Measurements from ENCODE around the gene GLYR1. TPM values are rescaled to one million over a fixed set of nuclear protein-coding genes. Genes with fewer than 3 reads are reported as not detected.

The GLYR1 gene
- total and polyA plus RNA-seq, 2 experiments from 2014 or later, result 46.5 to 56.9 TPM

- H4K20me1 ChIP-seq (ENCODE audit: insufficient read depth, poor library complexity, severe bottlenecking), result no peaks in the 10 kb centered on the region
- no peaks in the 10 kb centered on the region for H3K27me3 ChIP-seq
- H3K9me3 ChIP-seq (ENCODE audit: low read depth), result no peaks in the 10 kb centered on the region
- no peak for DNase-seq (ENCODE audit: low spot score)
- TF ChIP-seq CTCF (IDR thresholded peaks at IDR 0.05; ENCODE audit: poor library complexity), result no peak
- no peak for TF ChIP-seq EZH2 (IDR thresholded peaks at IDR 0.05; ENCODE audit: borderline replicate concordance)
- no peak for TF ChIP-seq EZH2phosphoT487 (IDR thresholded peaks at IDR 0.05; ENCODE audit: low read depth, severe bottlenecking, unreplicated experiment)
- no peaks in the 10 kb centered on the region for H3K79me2 ChIP-seq
- no peak overlapping the region for H3K4me2 ChIP-seq
- no peak overlapping the region for H3K27ac ChIP-seq
- H3K4me1 ChIP-seq (ENCODE audit: insufficient read depth), result no peaks in the 10 kb centered on the region
- H3K36me3 ChIP-seq (replicated peaks; ENCODE audit: insufficient read depth, low read depth), result no peaks in the 10 kb centered on the region
- no peak overlapping the region for H2AFZ ChIP-seq
- H3K9me2 ChIP-seq (replicated peaks; ENCODE audit: insufficient read depth), result no peaks in the 10 kb centered on the region
- H3K4me3 ChIP-seq, result no peak overlapping the region
Observed at GRCh38 chr16:4814046-4814445, 33.0 kb downstream of the GLYR1 start.

- DNase-seq (ENCODE audit: low spot score), result no peak
- no peaks in the 10 kb centered on the region for H3K36me3 ChIP-seq (replicated peaks; ENCODE audit: insufficient read depth, low read depth)
- 92% methylated on average over 16 of the region's 16 CpGs for WGBS (ENCODE audit: low lambda C conversion rate, missing lambda C conversion rate)
- H3K79me2 ChIP-seq, result no peaks in the 10 kb centered on the region
- no peak overlapping the region for H3K4me3 ChIP-seq
- H3K4me1 ChIP-seq (ENCODE audit: insufficient read depth), result no peaks in the 10 kb centered on the region
- H4K20me1 ChIP-seq (ENCODE audit: insufficient read depth, poor library complexity, severe bottlenecking), result no peaks in the 10 kb centered on the region
- no peak overlapping the region for H3K27ac ChIP-seq
- H3K4me2 ChIP-seq, result no peak overlapping the region
- H3K9me2 ChIP-seq (replicated peaks; ENCODE audit: insufficient read depth), result no peaks in the 10 kb centered on the region
- H3K9me3 ChIP-seq (ENCODE audit: low read depth), result no peaks in the 10 kb centered on the region
- H3K27me3 ChIP-seq, result no peaks in the 10 kb centered on the region
- H2AFZ ChIP-seq, result no peak overlapping the region
- no peak for TF ChIP-seq EZH2 (IDR thresholded peaks at IDR 0.05; ENCODE audit: borderline replicate concordance)
- TF ChIP-seq CTCF (IDR thresholded peaks at IDR 0.05; ENCODE audit: poor library complexity), result no peak
- TF ChIP-seq EZH2phosphoT487 (IDR thresholded peaks at IDR 0.05; ENCODE audit: low read depth, severe bottlenecking, unreplicated experiment), result no peak
Observed at GRCh38 chr16:4813251-4814003, 33.7 kb downstream of the GLYR1 start.

- Histone ChIP-seq H3K36me3 (replicated peaks; ENCODE audit: insufficient read depth, low read depth) (no peaks in the 10 kb centered on the region), H3K4me1 (ENCODE audit: insufficient read depth) (no peaks in the 10 kb centered on the region), H3K27ac (no peak overlapping the region), H3K4me2 (no peak overlapping the region), H2AFZ (no peak overlapping the region), H3K79me2 (no peaks in the 10 kb centered on the region), H3K9me3 (ENCODE audit: low read depth) (no peaks in the 10 kb centered on the region), H3K27me3 (no peaks in the 10 kb centered on the region), H3K9me2 (replicated peaks; ENCODE audit: insufficient read depth) (no peaks in the 10 kb centered on the region), H3K4me3 (no peak overlapping the region), H4K20me1 (ENCODE audit: insufficient read depth, poor library complexity, severe bottlenecking) (no peaks in the 10 kb centered on the region)
- no peak for DNase-seq (ENCODE audit: low spot score)
- WGBS (ENCODE audit: low lambda C conversion rate, missing lambda C conversion rate), result 94% methylated on average over 9 of the region's 9 CpGs
- TF ChIP-seq CTCF (IDR thresholded peaks at IDR 0.05; ENCODE audit: poor library complexity), result no peak
Observed at GRCh38 chr16:4811773-4812172, 35.3 kb downstream of the GLYR1 start.
